ENCODE results near the gene WDR88.
"Not testable (repeated sequence)": the region's sequence is repeated elsewhere in the genome, so short reads cannot be mapped to it uniquely, and the experiment has no call there.

The WDR88 gene

GRCh38 chr19:33214596-33214995 lies 82.7 kb downstream of the WDR88 start:
- peak; percentile 91 for DNase-seq

- no peak for DNase-seq
Measured at GRCh38 chr19:33215438-33216197, 83.7 kb downstream of the WDR88 start.

- no peak for DNase-seq
Measured at GRCh38 chr19:33216198-33216830, 84.4 kb downstream of the WDR88 start.

GRCh38 chr19:33217881-33218280 lies 86.0 kb downstream of the WDR88 start:
- DNase-seq = no peak

- DNase-seq = no peak
Measured at GRCh38 chr19:33219261-33219815, 87.4 kb downstream of the WDR88 start.

GRCh38 chr19:33220115-33220514 lies 88.2 kb downstream of the WDR88 start:
- DNase-seq = no peak

- no peak for DNase-seq
Measured at GRCh38 chr19:33220735-33221134, 88.8 kb downstream of the WDR88 start.

GRCh38 chr19:33221638-33222037 lies 89.7 kb downstream of the WDR88 start:
- DNase-seq = peak; percentile 47

GRCh38 chr19:33222255-33222654 lies 90.3 kb downstream of the WDR88 start:
- DNase-seq = not testable (repeated sequence)

GRCh38 chr19:33224694-33225457 lies 93.0 kb downstream of the WDR88 start:
- DNase-seq = no peak
